ENCODE data around the gene SLC38A6.

The SLC38A6 gene

DNA sequence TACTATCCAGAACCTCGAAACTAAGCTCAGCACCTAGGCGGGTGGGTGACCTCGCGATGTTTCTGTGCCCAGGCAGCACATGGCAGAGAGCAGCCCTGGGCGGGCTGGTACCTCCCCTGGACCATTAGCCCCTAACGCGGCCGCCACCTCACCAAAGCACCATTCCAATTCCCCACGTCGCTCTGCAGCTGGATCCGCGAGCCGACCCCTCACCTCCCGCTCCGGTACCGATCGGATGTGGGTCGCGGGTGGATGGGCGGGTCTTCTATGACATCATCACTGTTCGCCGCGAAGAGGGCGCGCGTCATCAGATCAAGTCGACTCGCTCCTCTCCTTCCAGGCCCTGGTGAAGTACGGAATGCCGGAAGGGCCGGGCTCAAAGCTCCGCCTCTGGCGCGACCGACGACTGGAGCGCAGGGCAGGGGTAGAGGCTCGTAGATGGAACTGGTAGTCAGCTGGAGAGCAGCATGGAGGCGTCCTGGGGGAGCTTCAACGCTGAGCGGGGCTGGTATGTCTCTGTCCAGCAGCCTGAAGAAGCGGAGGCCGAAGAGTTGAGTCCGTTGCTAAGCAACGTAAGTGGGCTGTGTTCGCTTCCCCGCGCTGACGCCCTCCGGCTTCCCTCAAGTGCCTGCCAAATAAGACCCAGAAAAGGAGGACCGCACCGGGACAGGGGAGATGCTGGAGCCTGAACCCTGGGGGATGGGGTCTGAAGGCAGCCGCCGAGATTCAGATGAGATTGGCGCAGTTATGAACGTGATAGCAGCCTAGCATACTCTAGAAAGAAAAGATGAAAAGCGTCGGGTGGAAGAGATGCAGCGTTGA, at the start of gene SLC38A6, which contains the start of gene TRMT5:
Gene SLC38A6, plus strand, starts transcription at position 435 of the 822 bp plus-strand sequence. Its CDS starts 33 bp downstream, at position 468.
Gene TRMT5, minus strand, starts transcription at position 269 of the 822 bp plus-strand sequence. Its CDS starts 106 bp downstream, at position 163.
- H3K4me1 ChIP-seq (ENCODE audit: control insufficient read depth in 1 of 2, insufficient read depth in 1 of 2, low read depth in 1 of 2, low read length in 1 of 2): peaks cover 13 to 16% of the 10 kb centered on the region in 2 experiments
- no peaks in the 10 kb centered on the region for H3K27me3 ChIP-seq
- H3K4me3 ChIP-seq (ENCODE audit: low read depth in 1 of 2, low read length in 1 of 2): peak within 1 kb of the TSS; percentile 75 to 80
- H3K9me3 ChIP-seq: no peaks in the 10 kb centered on the region
- no peaks in the 10 kb centered on the region for H3K36me3 ChIP-seq
- TF ChIP-seq CTCF (IDR thresholded peaks at IDR 0.05): no peak
- H3K27ac ChIP-seq: peak within 1 kb of the TSS; percentile 34

- Histone ChIP-seq H3K9me3 (no peaks in the 10 kb centered on the region), H3K27ac (no peak overlapping the region), H3K4me3 (ENCODE audit: low read depth in 1 of 2, low read length in 1 of 2) (no peak overlapping the region), H3K4me1 (ENCODE audit: control insufficient read depth in 1 of 2, insufficient read depth in 1 of 2, low read depth in 1 of 2, low read length in 1 of 2) (no peaks in the 10 kb centered on the region), H3K27me3 (no peaks in the 10 kb centered on the region), H3K36me3 (no peaks in the 10 kb centered on the region)
- TF ChIP-seq CTCF (IDR thresholded peaks at IDR 0.05): no peak
Measured at GRCh38 chr14:60933920-60934655, 47.0 kb upstream of the SLC38A6 start.

DNA sequence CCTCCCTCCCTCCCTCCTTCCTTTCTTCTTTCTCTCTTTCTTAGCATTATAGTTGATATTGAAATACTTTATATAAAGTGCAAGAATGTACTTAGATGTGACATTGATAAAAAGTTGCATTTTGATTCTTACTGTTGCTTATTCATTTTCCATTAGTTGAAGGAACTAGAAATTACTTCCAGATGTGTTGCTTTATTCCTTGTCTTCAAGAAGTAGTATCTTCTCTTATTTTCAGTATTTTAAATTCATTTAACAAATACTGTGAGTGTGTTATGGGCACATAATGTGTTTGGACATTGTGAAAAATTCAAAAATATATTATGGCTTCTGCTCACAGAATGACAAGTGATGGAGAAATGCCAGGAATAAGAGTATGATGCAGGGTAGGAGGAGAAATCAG, 45.7 kb upstream of the SLC38A6 start:
- no peaks in the 10 kb centered on the region for H3K36me3 ChIP-seq
- no peak for TF ChIP-seq CTCF (IDR thresholded peaks at IDR 0.05)
- no peak overlapping the region for H3K4me3 ChIP-seq (ENCODE audit: low read depth in 1 of 2, low read length in 1 of 2)
- H3K4me1 ChIP-seq (ENCODE audit: control insufficient read depth in 1 of 2, insufficient read depth in 1 of 2, low read depth in 1 of 2, low read length in 1 of 2): no peaks in the 10 kb centered on the region
- H3K27ac ChIP-seq: no peak overlapping the region
- H3K27me3 ChIP-seq: no peaks in the 10 kb centered on the region
- H3K9me3 ChIP-seq: no peaks in the 10 kb centered on the region

GRCh38 chr14:60943637-60944032, 37.4 kb upstream of the SLC38A6 start:
- Histone ChIP-seq H3K4me1 (ENCODE audit: control insufficient read depth in 1 of 2, insufficient read depth in 1 of 2, low read depth in 1 of 2, low read length in 1 of 2) (peaks cover 5 to 18% of the 10 kb centered on the region in 2 experiments), H3K27me3 (no peaks in the 10 kb centered on the region), H3K4me3 (ENCODE audit: low read depth in 1 of 2, low read length in 1 of 2) (no peak overlapping the region), H3K9me3 (no peaks in the 10 kb centered on the region), H3K36me3 (no peaks in the 10 kb centered on the region), H3K27ac (no peak overlapping the region)
- no peak for TF ChIP-seq CTCF (IDR thresholded peaks at IDR 0.05)

GRCh38 chr14:60944204-60944603, 36.8 kb upstream of the SLC38A6 start:
- Histone ChIP-seq H3K27me3 (no peaks in the 10 kb centered on the region), H3K27ac (no peak overlapping the region), H3K4me3 (ENCODE audit: low read depth in 1 of 2, low read length in 1 of 2) (no peak overlapping the region), H3K9me3 (no peaks in the 10 kb centered on the region), H3K36me3 (no peaks in the 10 kb centered on the region), H3K4me1 (ENCODE audit: control insufficient read depth in 1 of 2, insufficient read depth in 1 of 2, low read depth in 1 of 2, low read length in 1 of 2) (peaks cover 8 to 24% of the 10 kb centered on the region in 2 experiments)
- TF ChIP-seq CTCF (IDR thresholded peaks at IDR 0.05): no peak

Measured in neutrophil (primary cell).